Stimulated activated naive CD4-positive, alpha-beta T cell treated with Interleukin-2 at 50 U/mL for 16 hours (primary cell): Measurements from ENCODE around the gene FBXO4.

Experiments
- DNase-seq: peaks from one replicate; lab custom pipeline; 2025; lab: John Stamatoyannopoulos, UW

The FBXO4 gene, protein sequence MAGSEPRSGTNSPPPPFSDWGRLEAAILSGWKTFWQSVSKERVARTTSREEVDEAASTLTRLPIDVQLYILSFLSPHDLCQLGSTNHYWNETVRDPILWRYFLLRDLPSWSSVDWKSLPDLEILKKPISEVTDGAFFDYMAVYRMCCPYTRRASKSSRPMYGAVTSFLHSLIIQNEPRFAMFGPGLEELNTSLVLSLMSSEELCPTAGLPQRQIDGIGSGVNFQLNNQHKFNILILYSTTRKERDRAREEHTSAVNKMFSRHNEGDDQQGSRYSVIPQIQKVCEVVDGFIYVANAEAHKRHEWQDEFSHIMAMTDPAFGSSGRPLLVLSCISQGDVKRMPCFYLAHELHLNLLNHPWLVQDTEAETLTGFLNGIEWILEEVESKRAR

DNA sequence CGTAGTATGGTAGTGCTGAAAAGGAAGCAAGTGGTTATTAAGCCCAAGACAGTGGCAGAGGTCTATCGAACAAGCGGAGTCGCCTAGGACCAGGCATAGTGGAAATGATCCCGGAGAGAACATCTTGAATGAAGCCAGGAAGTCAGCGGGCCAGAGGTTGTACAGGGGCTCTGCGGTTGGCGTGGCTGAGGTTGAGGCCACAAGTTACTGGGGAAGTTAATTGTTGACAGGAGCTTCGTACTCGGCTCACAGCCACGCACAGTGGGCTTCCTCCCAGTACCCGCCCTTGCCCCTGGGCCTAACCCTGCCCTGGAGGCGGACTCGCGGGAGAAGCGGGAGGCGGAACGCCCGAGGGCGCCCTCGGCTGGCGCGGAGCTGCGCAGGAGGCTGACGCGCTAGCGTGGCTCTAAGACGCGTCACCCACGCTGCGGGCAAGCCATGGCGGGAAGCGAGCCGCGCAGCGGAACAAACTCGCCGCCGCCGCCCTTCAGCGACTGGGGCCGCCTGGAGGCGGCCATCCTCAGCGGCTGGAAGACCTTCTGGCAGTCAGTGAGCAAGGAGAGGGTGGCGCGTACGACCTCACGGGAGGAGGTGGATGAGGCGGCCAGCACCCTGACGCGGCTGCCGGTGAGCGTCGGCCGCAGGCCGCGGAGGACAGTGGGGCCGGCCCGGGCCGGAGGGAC is at the start of gene FBXO4:
Gene FBXO4 (plus strand): TSS at position 410 of the 683 bp plus-strand sequence. CDS start 29 bp downstream, at position 439.
- peak; percentile 84 for DNase-seq

DNA sequence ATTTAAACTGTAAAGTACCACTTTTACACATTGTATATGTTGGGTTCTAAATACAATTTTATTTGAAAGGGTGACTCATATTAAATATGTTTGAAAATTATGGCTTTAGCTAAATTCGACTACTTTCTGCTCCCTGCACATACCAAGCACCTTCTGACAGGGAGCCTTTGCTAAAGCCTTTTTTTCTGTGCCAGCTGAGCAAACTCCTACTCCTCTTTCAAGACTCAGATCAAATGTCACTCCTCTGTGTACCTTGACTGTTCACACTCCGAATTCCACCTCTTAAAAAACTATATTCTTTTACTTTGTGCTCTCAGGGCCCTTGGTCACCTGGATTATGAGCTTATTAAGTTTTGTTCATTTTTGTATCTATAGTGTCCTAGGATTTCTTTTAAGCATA is 48.4 kb upstream of the FBXO4 start:
- no peak for DNase-seq

DNA sequence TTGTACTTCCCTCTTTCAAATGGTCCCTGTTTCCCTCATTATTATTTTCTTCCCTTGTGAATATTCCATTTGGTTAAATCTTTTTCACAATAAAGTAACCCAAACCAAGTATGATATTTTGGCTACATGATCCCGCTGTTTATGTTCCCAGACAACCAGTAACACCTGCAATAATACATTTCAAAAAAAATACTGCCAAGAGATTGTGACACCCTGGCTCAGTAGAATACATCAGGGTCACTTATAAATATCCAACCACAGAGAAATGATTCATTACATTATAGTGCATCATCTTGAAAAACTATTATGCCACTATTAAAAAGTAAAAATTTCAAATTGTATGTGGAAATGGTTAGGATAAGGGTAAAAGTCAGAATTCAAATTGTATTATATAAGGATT is 47.7 kb upstream of the FBXO4 start:
- DNase-seq: no peak

DNA sequence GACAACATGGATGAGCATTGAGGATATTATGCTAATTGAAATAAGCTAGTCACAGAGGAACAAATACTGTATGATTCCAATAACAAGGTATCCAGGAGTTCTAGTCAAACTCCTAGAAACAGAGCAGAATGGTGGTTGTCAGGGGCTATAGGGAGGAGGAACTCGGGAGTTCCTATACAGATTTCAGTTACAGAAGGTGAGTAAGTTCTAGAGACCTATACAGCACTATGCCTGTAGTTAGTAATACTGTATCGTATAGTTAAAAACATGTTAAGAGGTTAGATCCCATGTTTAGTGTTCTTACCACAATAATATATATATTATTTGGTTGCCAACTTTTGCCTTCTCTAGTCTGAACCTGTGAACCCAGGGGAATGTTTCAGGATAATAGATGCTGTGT is 46.9 kb upstream of the FBXO4 start:
- no peak for DNase-seq

DNA sequence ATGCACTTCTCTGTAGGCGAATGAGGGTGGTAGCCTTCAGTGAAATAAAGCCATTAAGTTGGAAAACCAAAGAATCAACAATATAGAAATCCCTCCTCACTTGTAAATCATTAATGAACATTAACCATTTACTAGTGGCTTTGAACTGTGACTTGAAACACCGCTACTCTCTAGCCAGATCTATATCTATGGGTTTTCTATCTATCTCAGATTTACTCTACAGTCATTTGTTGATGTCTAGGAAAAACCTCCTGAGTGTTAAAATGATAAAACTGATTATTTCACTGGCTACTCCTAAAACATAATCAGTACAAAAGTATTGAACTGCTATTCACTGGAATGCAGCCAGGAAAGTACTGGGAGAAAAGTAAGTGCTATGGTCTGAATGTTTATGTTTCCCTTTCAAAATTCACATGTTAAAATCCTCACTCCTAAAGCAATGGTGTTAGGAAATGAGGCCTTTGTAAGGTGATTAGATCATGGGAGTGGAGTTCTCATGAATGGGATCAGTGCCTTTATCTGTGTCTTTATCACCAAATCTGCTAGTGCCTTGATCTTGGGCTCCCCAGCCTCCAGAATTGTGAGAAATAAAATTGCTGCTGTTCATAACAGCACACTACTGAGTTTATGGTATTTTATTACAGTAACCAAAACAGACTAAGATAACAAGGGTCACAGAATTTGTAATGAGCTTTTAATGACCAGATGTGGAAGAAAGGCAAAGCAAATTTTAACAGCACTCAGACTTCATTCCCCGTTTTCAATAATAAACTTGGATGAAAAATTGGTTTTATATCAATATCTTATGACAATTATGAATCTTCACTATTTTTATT is 46.2 kb upstream of the FBXO4 start:
- no peak for DNase-seq

DNA sequence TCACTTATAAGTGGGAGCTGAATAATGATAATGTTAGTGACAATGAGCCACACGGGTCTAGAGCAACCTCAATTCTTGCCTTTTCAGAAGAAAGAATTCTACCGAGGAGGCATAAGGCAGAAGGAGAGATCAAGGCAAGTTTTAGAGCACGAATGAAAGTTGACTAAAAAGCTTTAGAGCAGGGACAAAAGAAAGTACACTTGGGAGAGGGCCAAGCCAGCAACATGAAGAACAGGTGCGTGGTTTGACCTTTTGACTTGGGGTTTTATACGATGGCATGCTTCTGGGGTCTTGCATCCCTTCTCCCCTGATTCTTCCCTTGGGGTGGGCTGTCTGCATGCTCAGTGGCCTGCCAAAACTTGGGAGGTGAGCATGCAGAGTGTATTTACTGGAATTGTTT is 42.3 kb upstream of the FBXO4 start:
- no peak for DNase-seq

DNA sequence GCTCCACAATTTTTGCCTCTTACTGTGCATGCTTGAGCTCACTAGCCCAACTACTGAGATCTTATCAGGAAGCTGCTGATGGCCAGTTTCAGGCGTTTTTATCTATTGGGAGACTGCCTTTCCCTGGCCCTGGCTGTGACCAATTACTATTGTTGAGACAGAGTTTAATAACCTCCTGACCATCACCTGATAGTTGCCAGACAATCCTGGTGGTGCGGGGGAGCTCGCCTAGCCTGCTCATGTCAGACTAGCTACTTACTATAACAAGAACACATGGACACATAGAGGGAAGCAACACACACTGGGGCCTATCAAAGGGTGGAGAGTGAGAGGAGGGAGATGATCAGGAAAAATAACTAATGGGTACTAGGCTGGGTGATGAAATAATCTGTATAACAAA is 41.8 kb upstream of the FBXO4 start:
- DNase-seq: no peak

DNA sequence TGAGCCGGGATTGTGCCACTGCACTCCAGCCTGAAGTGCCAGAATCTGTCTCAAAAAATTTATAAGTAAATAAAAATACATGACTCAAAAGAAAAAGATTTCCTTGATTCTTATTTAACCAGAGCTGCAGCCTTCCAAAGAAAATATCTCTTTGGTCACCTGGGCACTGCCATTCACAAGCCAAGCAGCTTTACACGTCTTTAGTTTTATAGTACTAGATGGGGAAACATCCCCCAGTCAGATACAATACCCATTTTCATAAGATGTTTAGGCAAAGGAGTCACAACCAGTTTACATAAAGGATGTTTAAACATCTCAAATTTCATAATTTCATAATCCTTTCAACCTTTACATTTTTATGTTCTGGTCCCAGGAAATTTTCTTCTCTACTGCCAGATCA is 41.1 kb upstream of the FBXO4 start:
- no peak for DNase-seq

DNA sequence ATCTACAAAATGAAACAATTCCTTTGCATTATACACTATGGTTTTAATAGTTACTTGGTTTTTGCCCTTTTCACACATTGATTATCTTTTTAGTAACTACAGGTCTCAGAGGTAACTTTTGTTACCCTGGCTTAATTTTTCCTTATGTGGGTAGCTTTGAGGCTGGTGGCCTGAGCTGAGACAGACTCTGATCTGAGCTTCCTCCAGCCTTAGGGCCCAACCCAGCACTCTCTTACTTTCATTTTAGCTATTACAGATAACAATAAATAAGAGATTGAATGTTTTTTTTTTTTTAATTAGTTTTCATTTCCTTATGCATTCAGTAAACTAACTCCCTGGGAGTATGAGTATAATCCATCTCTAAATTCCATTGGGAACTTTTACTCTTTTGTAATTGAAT is 39.8 kb upstream of the FBXO4 start:
- DNase-seq: no peak

DNA sequence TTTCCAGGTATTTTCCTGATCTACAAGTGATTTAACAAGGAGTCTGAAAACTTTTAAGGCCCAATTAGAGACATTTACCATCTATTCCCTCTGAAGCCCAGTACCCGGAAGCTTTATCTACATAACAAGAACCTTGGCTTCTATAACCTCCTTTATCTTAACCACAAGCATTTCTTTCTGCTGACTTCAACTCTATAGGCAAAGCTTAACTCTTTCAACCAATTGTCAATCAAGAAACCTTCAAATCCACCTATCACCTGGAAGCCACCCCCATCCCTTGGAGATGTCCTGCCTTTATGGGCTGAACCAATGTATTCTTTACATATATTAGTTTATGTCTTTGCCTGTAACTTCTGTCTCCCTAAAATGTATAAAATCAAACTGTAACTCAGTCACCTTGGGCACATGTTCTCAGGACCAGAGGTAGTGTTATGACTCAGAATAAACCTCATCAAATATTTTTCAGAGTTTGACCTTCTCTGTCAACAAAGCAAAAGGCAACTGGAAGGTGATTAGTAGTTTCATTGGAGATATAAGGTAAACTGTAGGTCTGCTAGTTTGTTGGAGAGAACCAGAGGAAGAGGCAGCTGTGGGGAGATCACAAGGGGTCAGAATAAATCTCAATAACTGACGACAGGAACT is 33.9 kb upstream of the FBXO4 start:
- no peak for DNase-seq

DNA sequence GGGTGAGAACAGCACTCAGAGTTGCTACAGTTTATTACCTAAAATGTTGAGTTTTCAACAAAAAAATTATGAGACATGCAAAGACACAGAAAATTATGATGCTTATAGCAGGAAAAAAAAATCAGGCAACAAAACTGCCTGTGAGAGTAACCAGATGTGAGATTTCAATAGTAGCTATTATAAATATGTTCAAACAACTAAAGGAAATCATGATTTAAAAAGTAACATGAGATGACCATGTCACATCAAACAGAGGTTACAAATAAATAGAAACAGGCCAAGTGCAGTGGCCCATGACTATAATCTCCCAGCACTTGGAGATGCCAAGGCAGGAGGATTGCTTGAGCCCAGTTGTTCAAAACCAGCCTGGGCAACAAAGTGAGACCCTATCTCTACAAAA is 33.0 kb upstream of the FBXO4 start:
- DNase-seq: no peak

DNA sequence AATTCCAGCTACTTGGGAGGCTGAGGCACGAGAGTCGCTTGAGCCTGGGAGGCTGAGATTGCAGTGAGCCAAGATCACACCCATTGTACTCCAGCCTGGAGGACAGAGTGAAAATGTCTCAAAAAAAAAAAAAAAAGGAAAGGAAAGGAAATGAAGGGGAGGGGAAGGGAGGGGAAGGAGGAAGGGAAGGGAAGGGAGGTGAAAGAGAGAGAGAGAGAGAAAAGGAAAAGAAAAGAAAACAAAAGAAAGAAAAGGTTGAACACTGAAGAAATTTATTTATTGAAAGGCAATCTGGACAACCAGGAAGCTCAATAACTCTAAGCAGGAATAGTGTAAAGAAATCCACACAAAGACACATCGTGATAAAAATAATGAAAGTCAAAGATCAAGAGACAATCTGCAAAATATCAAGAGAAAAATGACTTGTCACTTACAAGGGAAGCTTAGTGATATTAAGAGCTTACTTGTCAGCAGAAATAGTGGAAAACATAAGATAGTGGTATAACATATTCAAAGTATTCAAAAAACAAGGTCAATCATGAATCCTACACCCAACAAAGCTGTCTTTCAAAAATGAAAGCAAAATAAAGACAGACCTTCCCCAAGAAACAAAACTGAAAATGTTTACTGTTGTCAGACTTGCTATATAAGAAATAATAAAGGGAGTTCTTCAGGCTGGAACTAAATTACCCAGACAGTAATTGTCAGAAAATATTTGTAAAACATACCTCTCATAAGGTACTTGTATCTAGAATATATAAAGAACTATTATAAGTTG is 31.8 kb upstream of the FBXO4 start:
- DNase-seq: no peak

DNA sequence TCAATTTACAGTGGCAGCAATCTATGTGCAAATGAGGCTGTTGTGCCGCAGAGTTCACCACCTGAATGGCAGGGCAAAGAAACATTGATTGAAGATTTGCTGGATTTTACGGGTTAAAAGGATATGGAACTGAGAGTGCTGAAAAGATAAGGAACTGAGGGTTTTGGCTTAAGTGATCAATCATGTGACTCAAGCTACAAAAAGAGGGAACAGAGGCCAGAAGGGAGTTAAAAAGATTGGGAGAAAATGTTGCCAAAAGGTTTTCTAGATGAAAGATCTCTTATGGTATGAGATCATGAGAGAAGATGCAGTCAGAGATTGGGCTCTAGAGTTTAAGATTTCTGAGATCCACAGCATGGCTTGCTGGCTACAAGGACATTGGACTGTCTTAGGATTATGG is 28.9 kb upstream of the FBXO4 start:
- no peak for DNase-seq

DNA sequence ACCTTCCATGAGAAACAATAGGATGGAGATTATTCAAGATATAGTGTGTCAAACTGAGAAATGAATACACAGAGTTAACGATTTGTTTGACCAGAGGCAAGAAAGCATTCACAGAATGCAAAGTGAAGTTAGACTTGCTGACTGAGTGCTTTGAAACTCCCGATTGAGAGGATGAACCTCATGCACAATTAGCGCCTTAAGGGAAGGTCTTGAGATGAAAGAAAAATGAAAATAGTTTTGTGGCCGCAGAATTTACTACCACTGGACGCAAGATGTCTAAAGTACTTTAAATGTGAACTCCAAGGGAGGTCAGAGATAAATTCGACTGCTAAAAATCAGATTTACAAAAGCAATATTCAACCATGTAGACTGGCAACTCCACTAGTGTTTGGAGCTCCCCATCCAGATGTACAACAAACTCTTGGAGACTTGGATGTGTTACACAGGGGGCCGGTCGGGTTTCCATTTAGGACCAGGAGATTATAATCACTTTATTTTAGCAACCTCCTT is 21.6 kb upstream of the FBXO4 start:
- no peak for DNase-seq

DNA sequence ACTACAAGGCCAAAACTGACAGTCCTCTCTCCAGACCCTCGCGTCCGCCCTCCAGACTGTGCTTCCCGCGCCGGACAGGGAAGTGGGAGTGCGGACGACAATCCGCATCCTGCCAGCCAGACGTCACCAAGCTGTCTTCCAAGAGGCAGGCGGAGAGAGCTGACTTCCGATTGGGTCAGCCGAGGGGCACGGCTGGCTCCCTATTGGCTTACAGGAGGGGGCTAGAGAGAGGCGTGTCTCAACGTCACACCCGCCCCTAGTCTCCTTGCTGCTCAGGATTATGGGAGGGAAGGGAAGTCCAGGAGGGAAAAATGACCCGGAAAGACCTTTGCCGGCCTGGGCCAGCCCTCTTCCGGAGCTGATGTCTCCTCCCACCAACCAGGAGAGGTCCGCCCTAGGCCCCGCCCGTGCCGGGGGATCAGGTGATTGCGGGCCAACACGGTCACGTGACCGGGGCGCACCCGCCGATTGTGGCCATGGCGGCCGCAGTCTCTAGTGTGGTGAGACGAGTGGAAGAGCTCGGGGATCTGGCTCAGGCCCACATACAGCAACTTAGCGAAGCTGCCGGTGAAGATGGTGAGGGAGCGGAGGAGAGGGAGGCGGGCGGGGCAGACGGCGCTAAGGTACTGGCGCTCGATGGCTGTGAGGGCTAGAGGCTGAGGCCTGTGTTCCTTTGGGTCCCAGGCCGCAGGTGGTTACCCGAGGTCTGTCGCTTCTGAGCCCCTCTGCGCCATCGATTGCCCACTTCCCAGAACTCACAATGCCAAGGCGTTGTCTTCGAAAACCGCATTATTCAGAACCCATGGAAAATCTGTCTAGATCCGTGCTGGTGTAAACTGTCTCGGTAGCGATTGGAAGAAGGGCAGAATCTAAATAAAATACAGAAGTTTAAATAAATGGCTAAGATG is 20.9 kb upstream of the FBXO4 start, which contains the start of gene RIMOC1:
Gene RIMOC1 (plus strand): TSS at position 453 of the 908 bp plus-strand sequence. CDS start 24 bp downstream, at position 477.
- peak; percentile 96 for DNase-seq

DNA sequence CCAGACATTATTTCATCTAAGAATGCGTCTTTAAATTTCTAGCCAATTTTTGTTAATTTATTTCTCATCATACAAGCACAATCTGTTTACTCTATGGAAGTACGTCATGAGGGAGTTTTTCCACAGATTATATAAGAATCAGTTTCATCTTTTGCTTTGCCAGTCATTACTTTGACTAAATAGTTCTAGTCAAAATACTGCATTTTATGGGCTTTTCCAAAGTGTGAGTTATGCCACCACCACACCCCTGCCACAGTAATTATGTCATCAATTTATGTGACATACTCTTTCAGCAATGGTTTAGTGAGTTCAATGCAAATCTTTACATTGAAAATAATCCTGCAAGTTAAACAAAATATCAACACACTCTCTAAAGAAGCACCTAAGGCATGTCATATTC is 18.9 kb upstream of the FBXO4 start:
- DNase-seq: no peak

DNA sequence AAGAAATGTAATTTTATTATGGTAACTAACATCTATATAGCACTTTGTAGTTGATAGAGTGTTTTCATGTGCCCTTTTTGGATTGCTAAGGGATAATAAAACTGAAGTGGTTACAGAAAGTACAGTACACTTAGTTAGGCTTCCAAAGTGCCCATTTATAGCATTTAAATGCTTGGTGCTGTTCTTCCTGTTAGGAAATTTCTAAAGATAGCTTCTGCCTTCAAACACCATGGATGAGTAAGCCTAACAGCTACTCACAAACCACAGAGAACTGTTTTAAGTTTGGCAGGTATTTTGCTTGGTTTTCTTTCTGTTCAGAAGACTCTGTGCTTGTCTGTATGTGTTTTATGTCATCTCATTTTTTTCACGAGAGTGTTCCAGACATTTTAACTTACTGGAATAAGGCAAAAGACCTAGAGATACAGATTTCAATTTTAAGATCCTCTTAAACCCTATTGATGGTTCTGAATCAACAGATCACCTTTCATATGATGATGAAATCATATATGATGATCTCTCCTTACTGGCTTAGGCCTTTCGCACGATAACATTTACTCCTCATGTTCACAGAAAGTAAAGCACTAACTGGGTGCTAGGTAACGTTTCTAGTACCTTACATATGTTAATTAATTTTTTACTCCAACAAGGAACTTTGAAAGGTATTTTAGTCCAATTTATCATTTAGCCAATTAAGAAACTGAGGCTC is 16.6 kb upstream of the FBXO4 start:
- no peak for DNase-seq

DNA sequence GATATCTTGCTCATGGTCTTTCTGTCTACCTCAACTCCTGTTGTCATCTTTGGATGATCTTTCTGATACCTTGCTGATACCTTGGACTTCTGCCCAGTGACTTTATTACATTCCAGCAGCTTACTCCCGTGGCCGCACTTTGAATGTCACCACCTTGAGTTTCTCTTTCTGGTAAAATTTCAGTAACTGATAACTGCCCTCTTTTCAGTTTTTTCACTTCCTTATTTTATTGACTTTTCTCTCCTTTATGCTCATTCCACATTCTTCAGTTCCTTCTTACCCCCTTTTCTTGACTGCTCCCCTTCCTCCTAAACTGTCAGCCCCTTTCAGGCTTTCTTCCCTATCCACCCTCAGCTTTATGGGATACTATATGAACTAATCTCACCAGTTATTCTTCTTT is 7.0 kb upstream of the FBXO4 start:
- no peak for DNase-seq

DNA sequence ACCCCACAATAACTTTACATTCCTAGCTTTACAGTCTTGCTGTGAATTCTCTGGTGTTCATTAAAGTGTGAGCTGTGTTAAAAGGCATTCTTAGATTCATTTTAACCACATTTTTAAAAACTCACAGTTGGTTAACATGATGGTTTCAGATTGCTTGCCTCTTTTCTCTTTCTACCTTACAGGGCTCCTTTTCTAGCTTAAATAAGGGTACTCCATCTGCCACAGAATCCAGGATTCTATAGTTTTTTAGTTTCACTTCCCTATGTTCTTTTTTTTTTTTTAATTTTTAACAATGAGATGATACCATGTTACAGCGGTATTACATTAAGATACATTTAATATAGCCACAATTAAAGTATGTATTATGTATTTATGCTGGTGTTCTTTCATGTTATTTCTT is 3.9 kb upstream of the FBXO4 start:
- no peak for DNase-seq
